Measurements from ENCODE around the gene EGFR. TPM values are rescaled to one million over a fixed set of nuclear protein-coding genes. Genes with fewer than 3 reads are reported as not detected.

The EGFR gene
- total RNA-seq, 1 donor from 2014 or later: 78.3 TPM

DNA sequence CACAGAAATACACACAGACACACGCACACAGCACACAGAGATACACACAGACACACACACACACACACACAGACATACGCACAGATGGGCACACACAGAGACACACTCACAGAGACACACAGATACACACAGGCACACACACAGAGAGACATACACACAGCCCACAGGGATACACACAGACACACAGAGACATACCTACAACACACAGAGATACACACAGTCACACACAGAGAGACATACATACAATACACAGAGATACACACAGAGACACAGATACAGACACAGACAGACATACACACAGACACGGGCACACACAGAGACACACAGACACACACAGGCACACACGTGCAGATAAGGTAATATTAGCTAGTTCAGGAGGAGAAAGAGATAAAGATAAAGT lies 76.9 kb downstream of the EGFR start:
- Histone ChIP-seq H3K27ac (no peak overlapping the region), H3K27me3 (no peaks in the 10 kb centered on the region), H3K4me1 (peaks cover 31% of the 10 kb centered on the region), H3K36me3 (no peaks in the 10 kb centered on the region), H3K9me3 (no peaks in the 10 kb centered on the region), H3K4me3 (no peak overlapping the region)
- ATAC-seq: no peak
- TF ChIP-seq, protein P1, sequence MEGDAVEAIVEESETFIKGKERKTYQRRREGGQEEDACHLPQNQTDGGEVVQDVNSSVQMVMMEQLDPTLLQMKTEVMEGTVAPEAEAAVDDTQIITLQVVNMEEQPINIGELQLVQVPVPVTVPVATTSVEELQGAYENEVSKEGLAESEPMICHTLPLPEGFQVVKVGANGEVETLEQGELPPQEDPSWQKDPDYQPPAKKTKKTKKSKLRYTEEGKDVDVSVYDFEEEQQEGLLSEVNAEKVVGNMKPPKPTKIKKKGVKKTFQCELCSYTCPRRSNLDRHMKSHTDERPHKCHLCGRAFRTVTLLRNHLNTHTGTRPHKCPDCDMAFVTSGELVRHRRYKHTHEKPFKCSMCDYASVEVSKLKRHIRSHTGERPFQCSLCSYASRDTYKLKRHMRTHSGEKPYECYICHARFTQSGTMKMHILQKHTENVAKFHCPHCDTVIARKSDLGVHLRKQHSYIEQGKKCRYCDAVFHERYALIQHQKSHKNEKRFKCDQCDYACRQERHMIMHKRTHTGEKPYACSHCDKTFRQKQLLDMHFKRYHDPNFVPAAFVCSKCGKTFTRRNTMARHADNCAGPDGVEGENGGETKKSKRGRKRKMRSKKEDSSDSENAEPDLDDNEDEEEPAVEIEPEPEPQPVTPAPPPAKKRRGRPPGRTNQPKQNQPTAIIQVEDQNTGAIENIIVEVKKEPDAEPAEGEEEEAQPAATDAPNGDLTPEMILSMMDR (IDR thresholded peaks at IDR 0.05): no peak
- no peak for DNase-seq
- intact Hi-C loops (cut with DNase I): no loop called here

DNA sequence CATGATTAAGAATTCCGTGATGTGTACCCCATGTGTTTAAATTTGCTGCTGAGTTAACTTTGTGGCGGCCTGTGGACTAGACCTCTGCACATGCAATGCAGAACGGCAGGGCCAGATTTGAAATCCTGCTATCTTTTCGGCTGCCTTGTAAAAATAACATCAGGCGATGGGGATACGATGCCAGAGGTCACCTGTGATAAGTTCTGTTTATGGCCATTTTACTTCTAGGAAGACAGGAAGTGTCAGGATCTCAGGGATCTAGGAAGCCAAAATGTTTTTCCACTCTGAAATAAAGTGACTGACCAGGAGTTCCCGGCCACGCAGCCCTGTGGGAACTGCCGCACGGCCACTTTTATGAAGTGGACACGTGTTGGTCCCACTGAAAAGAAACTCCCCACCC lies 77.5 kb downstream of the EGFR start:
- no peak for DNase-seq
- Histone ChIP-seq H3K27me3 (no peaks in the 10 kb centered on the region), H3K9me3 (no peaks in the 10 kb centered on the region), H3K4me3 (no peak overlapping the region), H3K36me3 (no peaks in the 10 kb centered on the region), H3K4me1 (peaks cover 35% of the 10 kb centered on the region), H3K27ac (no peak overlapping the region)
- intact Hi-C loops (cut with DNase I): no loop called here
- TF ChIP-seq, protein P1 (IDR thresholded peaks at IDR 0.05): no peak
- no peak for ATAC-seq

DNA sequence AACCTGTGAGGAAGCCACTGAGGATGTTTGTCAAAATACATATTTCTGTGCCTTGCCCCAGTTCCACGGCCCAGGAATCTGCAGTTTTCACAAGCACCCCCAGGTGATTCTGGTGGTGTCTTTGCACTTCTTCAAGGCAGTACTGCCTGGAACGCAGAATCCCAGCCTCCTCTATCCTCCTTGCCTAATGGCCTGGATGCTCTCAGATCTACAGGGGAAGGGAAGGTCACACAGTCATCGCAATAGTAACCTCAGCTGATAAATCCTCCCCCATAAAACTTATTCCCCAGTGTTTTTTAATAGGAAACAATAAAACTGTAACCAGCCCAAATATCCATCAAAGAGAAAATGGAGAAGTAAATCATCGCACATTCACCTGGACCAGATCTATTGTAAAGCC lies 78.3 kb downstream of the EGFR start:
- no peaks in the 10 kb centered on the region for H3K36me3 ChIP-seq
- H3K4me1 ChIP-seq: peaks cover 31% of the 10 kb centered on the region
- TF ChIP-seq, protein P1 (IDR thresholded peaks at IDR 0.05): no peak
- no peaks in the 10 kb centered on the region for H3K27me3 ChIP-seq
- DNase-seq: no peak
- no peak overlapping the region for H3K4me3 ChIP-seq
- ATAC-seq: no peak
- intact Hi-C loops (cut with DNase I): no loop called here
- H3K27ac ChIP-seq: no peak overlapping the region
- no peaks in the 10 kb centered on the region for H3K9me3 ChIP-seq

DNA sequence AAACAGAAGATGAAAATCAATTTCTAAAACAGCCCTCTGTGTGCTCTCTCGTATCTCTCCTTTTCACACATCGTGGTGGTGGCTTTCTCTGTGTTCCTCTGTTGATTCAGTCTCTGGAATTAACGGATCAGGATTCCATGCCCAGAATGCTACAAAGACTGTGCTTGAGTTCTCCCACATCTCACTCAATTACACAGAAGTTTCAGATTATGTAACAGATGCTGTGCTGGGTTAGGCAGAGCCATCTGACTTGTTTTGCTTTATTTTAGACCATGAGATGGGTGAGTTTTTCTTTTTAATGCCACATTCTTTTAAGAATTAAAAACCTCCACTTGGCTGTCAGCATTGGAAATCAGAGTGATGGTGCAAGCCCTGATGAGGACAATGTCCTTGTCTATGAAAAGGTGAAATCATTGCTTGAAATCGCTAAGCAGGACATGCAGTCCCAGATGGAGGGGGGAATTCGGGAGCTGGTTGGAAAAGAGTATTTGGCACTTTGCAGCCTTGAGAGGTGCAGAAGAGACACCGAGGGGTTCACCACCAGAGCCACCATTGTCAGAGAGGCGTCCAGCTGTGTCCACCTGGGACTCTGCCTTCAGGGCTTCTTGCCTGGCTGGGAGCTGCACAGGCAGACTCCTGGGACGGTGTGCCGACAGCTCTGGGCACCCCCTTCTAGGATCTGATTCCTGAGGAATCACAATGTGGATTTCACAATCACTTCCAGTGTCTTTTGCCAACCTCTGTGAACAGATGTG lies 80.4 kb downstream of the EGFR start:
- ATAC-seq (no peak), DNase-seq (no peak)
- Histone ChIP-seq H3K27me3 (no peaks in the 10 kb centered on the region), H3K36me3 (no peaks in the 10 kb centered on the region), H3K9me3 (no peaks in the 10 kb centered on the region), H3K4me1 (peaks cover 22% of the 10 kb centered on the region), H3K27ac (peak overlapping the region; percentile 6), H3K4me3 (no peak overlapping the region)
- intact Hi-C loops (cut with DNase I): no loop called here
- TF ChIP-seq, protein P1 (IDR thresholded peaks at IDR 0.05): no peak

DNA sequence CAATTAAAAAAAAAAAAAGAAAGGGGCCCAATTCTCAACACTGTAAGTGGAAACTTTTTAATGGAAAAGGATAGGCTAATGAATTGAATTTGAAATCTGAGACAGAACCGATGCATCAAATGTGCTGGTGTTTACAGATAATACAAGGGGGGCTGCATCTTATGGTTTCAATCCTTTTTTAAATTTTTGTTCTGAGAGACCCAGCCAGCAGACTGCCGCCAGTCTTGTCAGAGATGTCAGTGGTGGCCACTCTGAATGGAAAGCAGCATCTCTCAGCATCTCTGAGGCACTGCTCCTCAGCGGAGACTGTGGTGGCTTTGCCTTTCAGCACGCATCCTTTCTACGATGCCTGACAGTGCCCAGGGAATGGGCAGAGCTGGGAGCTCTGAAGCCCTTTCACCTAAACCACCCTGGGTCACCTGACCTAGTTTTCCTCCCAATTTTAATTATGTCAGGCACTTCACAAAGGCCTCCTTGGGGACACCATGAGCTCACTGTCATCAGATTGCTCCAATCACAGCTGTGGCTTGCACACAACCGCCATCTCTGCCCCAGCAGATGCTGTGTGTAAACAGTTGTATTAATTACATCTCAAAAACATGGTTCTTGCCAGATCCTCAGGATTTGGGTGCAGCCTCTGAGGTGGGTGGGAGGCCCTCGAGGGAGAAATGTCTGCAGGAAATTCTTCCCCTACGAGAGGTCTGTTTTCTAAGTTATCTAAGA lies 81.2 kb downstream of the EGFR start:
- no peak overlapping the region for H3K4me3 ChIP-seq
- intact Hi-C loops (cut with DNase I): no loop called here
- H3K27ac ChIP-seq: peak overlapping the region; percentile 43
- no peaks in the 10 kb centered on the region for H3K9me3 ChIP-seq
- TF ChIP-seq, protein P1 (IDR thresholded peaks at IDR 0.05): no peak
- no peaks in the 10 kb centered on the region for H3K27me3 ChIP-seq
- peaks cover 22% of the 10 kb centered on the region for H3K4me1 ChIP-seq
- no peaks in the 10 kb centered on the region for H3K36me3 ChIP-seq
- ATAC-seq (peak; percentile 38), DNase-seq (no peak)
